ENCODE measurements around the gene MUC6. TPM values are rescaled to one million over a fixed set of nuclear protein-coding genes. Genes with fewer than 3 reads are reported as not detected.

MUC6 gene
- total and polyA plus RNA-seq, 9 of the 15 experiments (the other 6 are each of a cell fraction or from before 2014, with no cell fraction given): not detected

DNA sequence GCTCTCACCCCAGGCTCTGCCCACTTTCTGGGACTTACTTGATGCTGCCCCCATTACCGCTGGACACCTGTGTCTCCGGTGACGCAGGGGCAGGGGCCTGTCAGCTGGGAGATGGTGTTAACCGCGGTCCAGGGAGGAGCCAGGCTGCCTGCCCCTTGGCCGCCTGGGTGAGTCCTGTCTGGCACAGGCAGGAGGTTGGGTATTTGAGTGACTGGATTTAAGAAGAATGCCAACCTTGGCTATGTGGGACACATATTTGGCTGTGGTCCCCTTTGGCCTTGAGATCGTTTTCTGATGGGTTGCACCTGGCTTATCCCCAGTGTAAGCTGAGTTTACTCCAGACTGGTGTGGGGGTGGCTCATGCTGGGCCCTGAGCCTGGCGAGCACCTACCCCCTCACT lies 2.5 kb downstream of the MUC6 start:
- Histone ChIP-seq H2AFZ (ENCODE audit: low read depth, low read length) (no peak overlapping the region), H3K9me3 (replicated peaks; ENCODE audit: control insufficient read depth, insufficient read depth, low read depth, low read length) (no peaks in the 10 kb centered on the region), H3K36me3 (ENCODE audit: control insufficient read depth, insufficient read depth, low read length) (no peaks in the 10 kb centered on the region), H3K4me1 (replicated peaks in 1 of 2; ENCODE audit: control insufficient read depth in 2 of 2, insufficient read depth in 2 of 2, low read length in 2 of 2) (peaks cover 0 to 69% of the 10 kb centered on the region in 2 experiments; a peak in 2 of 5 replicates), H3K9me1 (ENCODE audit: control insufficient read depth, insufficient read depth, low read length) (no peaks in the 10 kb centered on the region), H3K27me3 (ENCODE audit: control insufficient read depth in 2 of 2, insufficient read depth in 2 of 2, low read length in 2 of 2) (peaks cover 9 to 55% of the 10 kb centered on the region in 2 experiments; a peak in 4 of 5 replicates), H3K79me2 (ENCODE audit: control insufficient read depth, insufficient read depth, low read length) (no peaks in the 10 kb centered on the region), H3K9ac (ENCODE audit: insufficient read depth in 1 of 2, low read depth in 2 of 2, low read length in 2 of 2) (no peak overlapping the region), H3K4me3 (no peak overlapping the region), H3K4me2 (ENCODE audit: insufficient read depth, low read length) (no peak overlapping the region), H4K20me1 (replicated peaks; ENCODE audit: control insufficient read depth, insufficient read depth, low read length) (peaks cover 15% of the 10 kb centered on the region; the same call in 1 of the 2 replicates), H3K27ac (ENCODE audit: extremely low read depth, low read depth, low read length) (no peak overlapping the region)
- in situ Hi-C loops (cut with MboI): no loop called here
- CTCF ChIA-PET (ENCODE audit: low intra/inter-chr PET ratio): no interaction called here
- intact Hi-C loops (cut with micrococcal nuclease): no loop called here
- FAIRE-seq: no peak
- no peak for TF ChIP-seq ZNF431 (CRISPR knock-in tag; IDR thresholded peaks at IDR 0.05)
- no peak for TF ChIP-seq PCBP1 (IDR thresholded peaks at IDR 0.05; ENCODE audit: low read depth, low read length, poor library complexity, severe bottlenecking)
- TF ChIP-seq, protein P1, sequence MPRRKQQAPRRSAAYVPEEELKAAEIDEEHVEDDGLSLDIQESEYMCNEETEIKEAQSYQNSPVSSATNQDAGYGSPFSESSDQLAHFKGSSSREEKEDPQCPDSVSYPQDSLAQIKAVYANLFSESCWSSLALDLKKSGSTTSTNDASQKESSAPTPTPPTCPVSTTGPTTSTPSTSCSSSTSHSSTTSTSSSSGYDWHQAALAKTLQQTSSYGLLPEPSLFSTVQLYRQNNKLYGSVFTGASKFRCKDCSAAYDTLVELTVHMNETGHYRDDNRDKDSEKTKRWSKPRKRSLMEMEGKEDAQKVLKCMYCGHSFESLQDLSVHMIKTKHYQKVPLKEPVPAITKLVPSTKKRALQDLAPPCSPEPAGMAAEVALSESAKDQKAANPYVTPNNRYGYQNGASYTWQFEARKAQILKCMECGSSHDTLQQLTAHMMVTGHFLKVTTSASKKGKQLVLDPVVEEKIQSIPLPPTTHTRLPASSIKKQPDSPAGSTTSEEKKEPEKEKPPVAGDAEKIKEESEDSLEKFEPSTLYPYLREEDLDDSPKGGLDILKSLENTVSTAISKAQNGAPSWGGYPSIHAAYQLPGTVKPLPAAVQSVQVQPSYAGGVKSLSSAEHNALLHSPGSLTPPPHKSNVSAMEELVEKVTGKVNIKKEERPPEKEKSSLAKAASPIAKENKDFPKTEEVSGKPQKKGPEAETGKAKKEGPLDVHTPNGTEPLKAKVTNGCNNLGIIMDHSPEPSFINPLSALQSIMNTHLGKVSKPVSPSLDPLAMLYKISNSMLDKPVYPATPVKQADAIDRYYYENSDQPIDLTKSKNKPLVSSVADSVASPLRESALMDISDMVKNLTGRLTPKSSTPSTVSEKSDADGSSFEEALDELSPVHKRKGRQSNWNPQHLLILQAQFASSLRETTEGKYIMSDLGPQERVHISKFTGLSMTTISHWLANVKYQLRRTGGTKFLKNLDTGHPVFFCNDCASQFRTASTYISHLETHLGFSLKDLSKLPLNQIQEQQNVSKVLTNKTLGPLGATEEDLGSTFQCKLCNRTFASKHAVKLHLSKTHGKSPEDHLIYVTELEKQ (CRISPR knock-in tag; IDR thresholded peaks at IDR 0.05): no peak
- POLR2A ChIA-PET: interaction anchor here (1.0 kb wide), 1 partner anchor 192 kb away, joined by 3 read pairs; no protein-coding TSS in a partner anchor
- ATAC-seq: no peak
- no peak for DNase-seq (ENCODE audit: extremely low read depth in 1 of 4, low spot score in 3 of 4)
- WGBS (ENCODE audit: insufficient coverage, low coverage, missing lambda C conversion rate): 36% methylated on average over 8 of the region's 8 CpGs
- BruUV-seq (replicated peaks): no TSS peak

Data from K562 (cell line).